Measurements from ENCODE around the gene DOK7. TPM values are rescaled to one million over a fixed set of nuclear protein-coding genes. Genes with fewer than 3 reads are reported as not detected.

The DOK7 gene
- total RNA-seq, 1 experiment from 2014 or later, result 0.26 TPM

- Histone ChIP-seq H3K79me1 (ENCODE audit: insufficient read depth, low read depth, low read length, poor library complexity, severe bottlenecking) (peaks cover 4% of the 10 kb centered on the region), H2BK5ac (ENCODE audit: insufficient read length, low read length) (no peak overlapping the region), H3K27ac (ENCODE audit: insufficient read length, low read depth, low read length) (no peak overlapping the region), H3K9ac (ENCODE audit: extremely low read depth, insufficient read length, low read length) (no peak overlapping the region), H2AK5ac (ENCODE audit: insufficient read length, low read length) (no peak overlapping the region), H3K23ac (ENCODE audit: insufficient read length, low read depth, low read length) (no peak overlapping the region), H3K79me2 (ENCODE audit: insufficient read depth, low read length) (peaks cover 4% of the 10 kb centered on the region; the same call in 1 of the 2 replicates), H3K23me2 (ENCODE audit: insufficient read length, low read depth, low read length, poor library complexity, severe bottlenecking) (peaks cover 13% of the 10 kb centered on the region), H4K20me1 (ENCODE audit: control insufficient read depth, insufficient read depth, insufficient read length) (no peaks in the 10 kb centered on the region), H4K8ac (replicated peaks; ENCODE audit: insufficient read length, low read depth, low read length) (no peak overlapping the region), H3K27me3 (ENCODE audit: insufficient read depth, low read length) (no peaks in the 10 kb centered on the region; the same call in 1 of the 2 replicates), H3K4me1 (ENCODE audit: insufficient read depth, low read length) (no peaks in the 10 kb centered on the region), H2BK15ac (ENCODE audit: low read depth, low read length) (no peak overlapping the region), H3K4ac (ENCODE audit: low read depth, low read length) (no peak overlapping the region), H2BK12ac (ENCODE audit: insufficient read length, low read depth, low read length) (no peak overlapping the region), H3T11ph (ENCODE audit: low read length) (no peak overlapping the region), H2AFZ (ENCODE audit: low read length) (no peak overlapping the region), H4K91ac (ENCODE audit: insufficient read length, low read depth, low read length) (no peak overlapping the region), H3K14ac (ENCODE audit: insufficient read depth, low read length) (no peak overlapping the region), H3K9me3 (ENCODE audit: control insufficient read depth, low read depth, low read length) (no peaks in the 10 kb centered on the region), H2BK120ac (ENCODE audit: low read depth, low read length, poor library complexity, severe bottlenecking) (no peak overlapping the region), H3K56ac (ENCODE audit: insufficient read length, low read depth, low read length) (no peak overlapping the region), H3K18ac (ENCODE audit: insufficient read length, low read depth, low read length) (no peak overlapping the region), H4K5ac (ENCODE audit: insufficient read length, low read depth, low read length) (no peak overlapping the region), H3K4me2 (ENCODE audit: insufficient read depth, insufficient read length, low read length) (peak overlapping the region; percentile 96), H2BK20ac (ENCODE audit: low read depth, low read length, poor library complexity, severe bottlenecking) (no peak overlapping the region)
- TF ChIP-seq, protein P1, sequence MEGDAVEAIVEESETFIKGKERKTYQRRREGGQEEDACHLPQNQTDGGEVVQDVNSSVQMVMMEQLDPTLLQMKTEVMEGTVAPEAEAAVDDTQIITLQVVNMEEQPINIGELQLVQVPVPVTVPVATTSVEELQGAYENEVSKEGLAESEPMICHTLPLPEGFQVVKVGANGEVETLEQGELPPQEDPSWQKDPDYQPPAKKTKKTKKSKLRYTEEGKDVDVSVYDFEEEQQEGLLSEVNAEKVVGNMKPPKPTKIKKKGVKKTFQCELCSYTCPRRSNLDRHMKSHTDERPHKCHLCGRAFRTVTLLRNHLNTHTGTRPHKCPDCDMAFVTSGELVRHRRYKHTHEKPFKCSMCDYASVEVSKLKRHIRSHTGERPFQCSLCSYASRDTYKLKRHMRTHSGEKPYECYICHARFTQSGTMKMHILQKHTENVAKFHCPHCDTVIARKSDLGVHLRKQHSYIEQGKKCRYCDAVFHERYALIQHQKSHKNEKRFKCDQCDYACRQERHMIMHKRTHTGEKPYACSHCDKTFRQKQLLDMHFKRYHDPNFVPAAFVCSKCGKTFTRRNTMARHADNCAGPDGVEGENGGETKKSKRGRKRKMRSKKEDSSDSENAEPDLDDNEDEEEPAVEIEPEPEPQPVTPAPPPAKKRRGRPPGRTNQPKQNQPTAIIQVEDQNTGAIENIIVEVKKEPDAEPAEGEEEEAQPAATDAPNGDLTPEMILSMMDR (conservative IDR thresholded peaks at IDR 0.05), result no peak
- peaks cover 8 to 24% (median 24%) of the 10 kb centered on the region in 3 experiments for H3K36me3 Mint-ChIP-seq (ENCODE audit: insufficient read depth in 1 of 3, low read depth in 3 of 3)
- H3K4me3 Mint-ChIP-seq, result peak overlapping the region; percentile 99
- WGBS (ENCODE audit: extremely low coverage, insufficient read length, low lambda C conversion rate), result no CpG with 5 or more reads among the region's 18 CpGs
- H3K4me1 Mint-ChIP-seq, result peaks cover 13 to 40% of the 10 kb centered on the region in 2 experiments
- DNase-seq, result peak; percentile 25
- H3K9me3 Mint-ChIP-seq, result peaks cover 0 to 3% of the 10 kb centered on the region in 2 experiments; a peak in 1 of 5 replicates
- H3K27ac Mint-ChIP-seq, result no peak overlapping the region; a peak in 1 of 7 replicates
- peaks cover 33% of the 10 kb centered on the region for H3K27me3 Mint-ChIP-seq (ENCODE audit: low read depth)
These were observed 67.7 kb downstream of the DOK7 start for GRCh38 chr4:3530663-3531254.

Measured in H9 (cell line).